Endothelial cell of umbilical vein (primary cell): ENCODE measurements around the gene SLC7A7. TPM values are rescaled to one million over a fixed set of nuclear protein-coding genes. Genes with fewer than 3 reads are reported as not detected.
A peak's percentile ranks its signal among the peaks of the same experiment; 100 is the strongest.

Experiments used
- BruUV-seq: library from RNA; stranded (reverse); fragments of 400-500 nt; replicated peaks from 2 replicates; lab custom pipeline; 2021; lab: Mats Ljungman, UMichigan
- CTCF ChIA-PET: fragments of 300-600, 350-600 bp; sonication (Branson Sonifier 250); formaldehyde crosslinking; loops from one replicate; lab custom pipeline; 2021; ENCODE audit warnings: antibody characterized with exemption, inconsistent platforms; lab: Charles Lee
- POLR2A ChIA-PET: fragments of 300-600, 350-600 bp; sonication (Branson Sonifier 250); formaldehyde crosslinking; loops from one replicate; lab custom pipeline; 2021; ENCODE audit warnings: antibody characterized with exemption, inconsistent platforms; lab: Charles Lee
- DNase-seq: peaks from one replicate; pipeline ENCODE4 v3.0.0-alpha.2; 2011; ENCODE audit warnings: low read depth, low spot score
- FAIRE-seq: peaks from 2 replicates; lab custom pipeline; 2011; peaks lifted over from hg19 to GRCh38; lab: Jason Lieb, UNC
- H2AFZ ChIP-seq: 2 replicates; pipeline ENCODE4 v1.6.0; 2012; ENCODE audit warnings: low read depth, low read length, control low read depth, inconsistent platforms
- H3K27ac ChIP-seq: 2 replicates; pipeline ENCODE4 v1.5.1; 2011; ENCODE audit warnings: low read depth, mild to moderate bottlenecking, control low read depth, low read length, moderate library complexity; ENCODE audit not compliant: insufficient read depth
- H3K27me3 ChIP-seq, 2 experiments: 2 replicates each; pipeline versions ENCODE4 v1.6.0 to v1.6.1; 2011; ENCODE audit warnings: low read length in 2 of 2, mixed read lengths in 1 of 2; ENCODE audit not compliant: control insufficient read depth in 2 of 2, insufficient read depth in 2 of 2
- H3K36me3 ChIP-seq, 2 experiments: 2 replicates in 1 of 2; 3 replicates in 1 of 2; pipeline ENCODE4 v1.5.1; 2011; ENCODE audit warnings: low read length in 2 of 2, mild to moderate bottlenecking in 1 of 2, moderate library complexity in 1 of 2; ENCODE audit not compliant: control insufficient read depth in 2 of 2, insufficient read depth in 2 of 2; ENCODE audit errors: extremely low read depth in 1 of 2
- H3K4me1 ChIP-seq: 3 replicates; pipeline ENCODE4 v1.5.1; 2011; ENCODE audit warnings: mild to moderate bottlenecking, low read length; ENCODE audit not compliant: control insufficient read depth, insufficient read depth; ENCODE audit errors: extremely low read depth
- H3K4me2 ChIP-seq: 2 replicates; pipeline ENCODE4 v1.6.1; 2011; ENCODE audit warnings: low read length, control low read depth, mixed read lengths; ENCODE audit not compliant: insufficient read depth
- H3K4me3 ChIP-seq, 3 experiments: fragments of 200-600 bp in 1 of 3; sonication (generic), shearing (Covaris generic) in 1 of 3; replicated peaks in 1 of 3; 2 replicates each; pipeline ENCODE4 v1.5.1; 2011 to 2016; ENCODE audit warnings: control low read depth in 3 of 3, low read length in 3 of 3, mild to moderate bottlenecking in 2 of 3, inconsistent platforms in 1 of 3, low read depth in 1 of 3, moderate library complexity in 1 of 3; ENCODE audit not compliant: insufficient read depth in 1 of 3
- H3K79me2 ChIP-seq: 2 replicates; pipeline ENCODE4 v1.6.0; 2012; ENCODE audit warnings: low read length, inconsistent platforms; ENCODE audit not compliant: control insufficient read depth, insufficient read depth
- H3K9ac ChIP-seq: replicated peaks from 2 replicates; pipeline ENCODE3; 2011; ENCODE audit warnings: low read length, control low read depth; ENCODE audit not compliant: insufficient read depth; ENCODE audit errors: extremely low read depth
- H3K9me1 ChIP-seq: replicated peaks from 3 replicates; pipeline ENCODE4 v1.6.0; 2011; ENCODE audit warnings: mild to moderate bottlenecking, low read length; ENCODE audit not compliant: control insufficient read depth, insufficient read depth; ENCODE audit errors: extremely low read depth
- H3K9me3 ChIP-seq: replicated peaks from 2 replicates; pipeline ENCODE4 v1.5.1; 2012; ENCODE audit warnings: low read length, inconsistent platforms; ENCODE audit not compliant: control insufficient read depth, insufficient read depth
- H4K20me1 ChIP-seq: replicated peaks from 2 replicates; pipeline ENCODE3; 2011; ENCODE audit warnings: mild to moderate bottlenecking, low read length; ENCODE audit not compliant: control insufficient read depth, insufficient read depth; ENCODE audit errors: extremely low read depth
- MYC ChIP-seq: IDR thresholded peaks from one replicate; pipeline ENCODE4 v1.6.1; 2011; ENCODE audit warnings: mild to moderate bottlenecking, low read depth, low read length
- POLR2A ChIP-seq: IDR thresholded peaks from 2 replicates; pipeline ENCODE4 v1.6.1; 2012; ENCODE audit warnings: low read depth, mild to moderate bottlenecking, control low read depth, low read length
- POLR2AphosphoS5 ChIP-seq: IDR thresholded peaks from 2 replicates; pipeline ENCODE4 v1.6.1; 2012; ENCODE audit warnings: low read depth, mild to moderate bottlenecking, control low read depth, low read length, moderate library complexity; ENCODE audit not compliant: insufficient read depth
- dilution Hi-C: fragments of 300-500 bp; cut with MboI; formaldehyde crosslinking; loops from one replicate; pipeline ENCODE4 v1.15.0; 2019; ENCODE audit warnings: low sequenced_read_pairs; ENCODE audit not compliant: extremely low pct_ligation_motif_present
- intact Hi-C: fragments of 100-400 bp; cut with micrococcal nuclease; formaldehyde crosslinking; loops from one replicate; pipeline ENCODE4 v1.10.0; 2022
- polyA plus RNA-seq, 4 experiments: library from polyadenylated mRNA; depleted of rRNA in 3 of 4; stranded (reverse) in 3 of 4; unstranded in 1 of 4; fragments of >200 nt; gene quantifications; 2 replicates each; pipeline versions ENCODE4 v1.2.1 to v1.2.3, GENCODE V29; 2011 to 2012; ENCODE audit warnings: missing spikeins in 1 of 4
- total RNA-seq: library from RNA; stranded (reverse); gene quantifications from 2 replicates; pipeline ENCODE4 v1.2.3, GENCODE V29; 2021
- TF ChIP-seq, protein P1 (sequence below), 2 donors: IDR thresholded peaks; 1 replicate in 1 of 2; 2 replicates in 1 of 2; pipeline ENCODE4 v1.5.1; 2011; ENCODE audit warnings: low read length in 2 of 2, mild to moderate bottlenecking in 2 of 2, moderate library complexity in 2 of 2, control low read depth in 1 of 2, inconsistent platforms in 1 of 2, low read depth in 1 of 2; ENCODE audit not compliant: insufficient read depth in 1 of 2; ENCODE audit errors: extremely low read depth in 1 of 2

The SLC7A7 gene
- total and polyA plus RNA-seq, 2 donors (not counting 3 experiments of a cell fraction or from before 2014, with no cell fraction given): 22.5 to 94.0 TPM

DNA sequence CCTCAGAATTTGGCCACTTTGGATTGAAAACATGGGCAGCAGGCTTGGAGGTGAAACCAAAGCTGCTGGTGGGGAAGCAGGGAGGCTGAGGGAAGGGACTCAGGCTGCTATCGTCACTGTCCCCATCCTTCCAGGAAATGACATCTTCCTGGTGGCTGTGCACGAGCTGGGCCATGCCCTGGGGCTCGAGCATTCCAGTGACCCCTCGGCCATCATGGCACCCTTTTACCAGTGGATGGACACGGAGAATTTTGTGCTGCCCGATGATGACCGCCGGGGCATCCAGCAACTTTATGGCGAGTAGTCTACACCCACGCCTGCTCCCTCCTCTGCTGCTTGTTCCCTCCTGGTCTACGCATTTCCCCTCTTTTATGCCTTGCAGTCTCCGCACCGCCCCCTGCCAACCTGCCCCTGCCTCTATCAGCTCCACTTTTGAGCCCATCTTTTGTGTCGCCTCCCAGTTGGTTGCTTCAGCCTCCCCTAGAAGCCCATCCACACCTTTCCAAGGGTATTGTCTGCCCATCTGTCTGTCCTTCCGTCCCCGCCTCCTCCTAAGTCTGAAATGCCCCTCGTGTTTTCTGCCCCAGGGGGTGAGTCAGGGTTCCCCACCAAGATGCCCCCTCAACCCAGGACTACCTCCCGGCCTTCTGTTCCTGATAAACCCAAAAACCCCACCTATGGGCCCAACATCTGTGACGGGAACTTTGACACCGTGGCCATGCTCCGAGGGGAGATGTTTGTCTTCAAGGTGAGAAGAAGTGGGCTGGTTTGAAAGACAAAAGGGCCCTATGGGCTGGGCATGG is 28.1 kb upstream of the SLC7A7 start:
- intact Hi-C loops (no loop called here), dilution Hi-C loops (no loop called here)
- Histone ChIP-seq H3K36me3 (peaks cover 38 to 61% of the 10 kb centered on the region in 2 experiments), H3K27me3 (no peaks in the 10 kb centered on the region), H3K27ac (peak overlapping the region; percentile 13), H3K9me3 (no peaks in the 10 kb centered on the region), H3K4me2 (no peak overlapping the region), H3K9ac (no peak overlapping the region), H3K4me3 (no peak overlapping the region), H2AFZ (no peak overlapping the region), H3K9me1 (no peaks in the 10 kb centered on the region), H3K4me1 (peaks cover 47% of the 10 kb centered on the region), H4K20me1 (no peaks in the 10 kb centered on the region), H3K79me2 (peaks cover 79% of the 10 kb centered on the region)
- ChIA-PET CTCF (interaction anchor here (0.6 to 1.2 kb wide), 6 partner anchors 9 to 273 kb away, joined by 3 to 4 read pairs (median 3); no protein-coding TSS in a partner anchor), POLR2A (no interaction called here)
- no peak for FAIRE-seq
- BruUV-seq: no TSS peak
- TF ChIP-seq, protein P1, sequence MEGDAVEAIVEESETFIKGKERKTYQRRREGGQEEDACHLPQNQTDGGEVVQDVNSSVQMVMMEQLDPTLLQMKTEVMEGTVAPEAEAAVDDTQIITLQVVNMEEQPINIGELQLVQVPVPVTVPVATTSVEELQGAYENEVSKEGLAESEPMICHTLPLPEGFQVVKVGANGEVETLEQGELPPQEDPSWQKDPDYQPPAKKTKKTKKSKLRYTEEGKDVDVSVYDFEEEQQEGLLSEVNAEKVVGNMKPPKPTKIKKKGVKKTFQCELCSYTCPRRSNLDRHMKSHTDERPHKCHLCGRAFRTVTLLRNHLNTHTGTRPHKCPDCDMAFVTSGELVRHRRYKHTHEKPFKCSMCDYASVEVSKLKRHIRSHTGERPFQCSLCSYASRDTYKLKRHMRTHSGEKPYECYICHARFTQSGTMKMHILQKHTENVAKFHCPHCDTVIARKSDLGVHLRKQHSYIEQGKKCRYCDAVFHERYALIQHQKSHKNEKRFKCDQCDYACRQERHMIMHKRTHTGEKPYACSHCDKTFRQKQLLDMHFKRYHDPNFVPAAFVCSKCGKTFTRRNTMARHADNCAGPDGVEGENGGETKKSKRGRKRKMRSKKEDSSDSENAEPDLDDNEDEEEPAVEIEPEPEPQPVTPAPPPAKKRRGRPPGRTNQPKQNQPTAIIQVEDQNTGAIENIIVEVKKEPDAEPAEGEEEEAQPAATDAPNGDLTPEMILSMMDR (IDR thresholded peaks at IDR 0.05; ENCODE audit: extremely low read depth in 1 of 2, insufficient read depth in 1 of 2, low read depth in 1 of 2, low read length in 2 of 2): no peak
- no peak for TF ChIP-seq POLR2AphosphoS5
- no peak for TF ChIP-seq MYC
- peak; percentile 41 for TF ChIP-seq POLR2A
- DNase-seq: no peak
